ENCODE data around the gene MAT2B. TPM values are rescaled to one million over a fixed set of nuclear protein-coding genes. Genes with fewer than 3 reads are reported as not detected.

The MAT2B gene
- total and polyA plus RNA-seq, 9 of the 15 experiments (the other 6 are each of a cell fraction or from before 2014, with no cell fraction given) = 32.0 to 57.7 (median 43.6) TPM

DNA sequence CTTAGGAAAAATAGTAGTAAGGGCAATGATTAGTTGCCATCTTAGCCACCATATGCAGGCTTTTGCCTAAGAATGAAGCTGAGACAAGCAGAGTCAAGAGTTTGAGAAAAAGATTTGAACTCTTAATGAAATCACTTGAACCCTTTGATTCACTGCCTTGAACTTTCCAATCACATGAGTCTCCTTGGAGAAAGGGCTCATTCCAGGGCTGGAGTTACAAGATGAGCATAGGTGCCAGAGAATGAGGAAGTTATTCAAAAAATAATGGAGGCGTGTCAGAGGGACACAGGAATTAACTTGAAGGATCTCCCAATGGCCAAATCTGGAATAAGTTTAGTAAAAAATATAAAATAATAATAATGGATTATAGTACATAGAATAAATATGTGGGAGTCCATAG is 35.3 kb downstream of the MAT2B start:
- no TSS peak for BruUV-seq (replicated peaks)
- FAIRE-seq (no peak), DNase-seq (ENCODE audit: extremely low read depth in 1 of 4, low spot score in 3 of 4) (no peak), ATAC-seq (no peak)
- Histone ChIP-seq H2AFZ (ENCODE audit: low read depth, low read length) (no peak overlapping the region), H3K27ac (ENCODE audit: extremely low read depth, low read depth, low read length) (no peak overlapping the region), H3K36me3 (ENCODE audit: control insufficient read depth, insufficient read depth, low read length) (no peaks in the 10 kb centered on the region), H3K79me2 (ENCODE audit: control insufficient read depth, insufficient read depth, low read length) (no peaks in the 10 kb centered on the region), H3K9me1 (ENCODE audit: control insufficient read depth, insufficient read depth, low read length) (no peaks in the 10 kb centered on the region), H4K20me1 (replicated peaks; ENCODE audit: control insufficient read depth, insufficient read depth, low read length) (no peaks in the 10 kb centered on the region), H3K4me2 (ENCODE audit: insufficient read depth, low read length) (no peak overlapping the region), H3K4me3 (no peak overlapping the region), H3K9me3 (replicated peaks; ENCODE audit: control insufficient read depth, insufficient read depth, low read depth, low read length) (no peaks in the 10 kb centered on the region), H3K4me1 (replicated peaks in 1 of 2; ENCODE audit: control insufficient read depth in 2 of 2, insufficient read depth in 2 of 2, low read length in 2 of 2) (no peaks in the 10 kb centered on the region), H3K27me3 (ENCODE audit: control insufficient read depth in 2 of 2, insufficient read depth in 2 of 2, low read length in 2 of 2) (no peaks in the 10 kb centered on the region; a peak in 1 of 5 replicates), H3K9ac (ENCODE audit: insufficient read depth in 1 of 2, low read depth in 2 of 2, low read length in 2 of 2) (no peak overlapping the region)
- CTCF ChIA-PET (ENCODE audit: low intra/inter-chr PET ratio) = no interaction called here
- POLR2A ChIA-PET = no interaction called here
- 0% methylated on average over 1 of the region's 1 CpG for WGBS (ENCODE audit: insufficient coverage, low coverage, missing lambda C conversion rate)
- in situ Hi-C loops (cut with MboI) = no loop called here
- intact Hi-C loops (cut with micrococcal nuclease) = no loop called here
- no peak for TF ChIP-seq CHD2 (IDR thresholded peaks at IDR 0.05; ENCODE audit: low read depth, low read length)
- TF ChIP-seq GATA2 (CRISPR knock-in tag; IDR thresholded peaks at IDR 0.05) = no peak
- TF ChIP-seq POU5F1 (IDR thresholded peaks at IDR 0.05; ENCODE audit: borderline replicate concordance, low read depth, low read length, partially characterized antibody) = no peak
- TF ChIP-seq SIN3B (IDR thresholded peaks at IDR 0.05; ENCODE audit: low read depth) = no peak
- no peak for TF ChIP-seq SIX5 (IDR thresholded peaks at IDR 0.05; ENCODE audit: borderline replicate concordance in 1 of 2, insufficient read depth in 1 of 2, low read depth in 1 of 2, low read length in 2 of 2)
- TF ChIP-seq, protein P1, sequence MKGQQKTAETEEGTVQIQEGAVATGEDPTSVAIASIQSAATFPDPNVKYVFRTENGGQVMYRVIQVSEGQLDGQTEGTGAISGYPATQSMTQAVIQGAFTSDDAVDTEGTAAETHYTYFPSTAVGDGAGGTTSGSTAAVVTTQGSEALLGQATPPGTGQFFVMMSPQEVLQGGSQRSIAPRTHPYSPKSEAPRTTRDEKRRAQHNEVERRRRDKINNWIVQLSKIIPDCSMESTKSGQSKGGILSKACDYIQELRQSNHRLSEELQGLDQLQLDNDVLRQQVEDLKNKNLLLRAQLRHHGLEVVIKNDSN (CRISPR knock-in tag; IDR thresholded peaks at IDR 0.05) = no peak
- TF ChIP-seq NONO (IDR thresholded peaks at IDR 0.05; ENCODE audit: low read depth in 2 of 2, low read length in 1 of 2) = no peak
- TF ChIP-seq, protein P2, sequence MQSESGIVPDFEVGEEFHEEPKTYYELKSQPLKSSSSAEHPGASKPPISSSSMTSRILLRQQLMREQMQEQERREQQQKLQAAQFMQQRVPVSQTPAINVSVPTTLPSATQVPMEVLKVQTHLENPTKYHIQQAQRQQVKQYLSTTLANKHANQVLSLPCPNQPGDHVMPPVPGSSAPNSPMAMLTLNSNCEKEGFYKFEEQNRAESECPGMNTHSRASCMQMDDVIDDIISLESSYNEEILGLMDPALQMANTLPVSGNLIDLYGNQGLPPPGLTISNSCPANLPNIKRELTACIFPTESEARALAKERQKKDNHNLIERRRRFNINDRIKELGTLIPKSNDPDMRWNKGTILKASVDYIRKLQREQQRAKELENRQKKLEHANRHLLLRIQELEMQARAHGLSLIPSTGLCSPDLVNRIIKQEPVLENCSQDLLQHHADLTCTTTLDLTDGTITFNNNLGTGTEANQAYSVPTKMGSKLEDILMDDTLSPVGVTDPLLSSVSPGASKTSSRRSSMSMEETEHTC (IDR thresholded peaks at IDR 0.05) = no peak
- TF ChIP-seq, protein P3, sequence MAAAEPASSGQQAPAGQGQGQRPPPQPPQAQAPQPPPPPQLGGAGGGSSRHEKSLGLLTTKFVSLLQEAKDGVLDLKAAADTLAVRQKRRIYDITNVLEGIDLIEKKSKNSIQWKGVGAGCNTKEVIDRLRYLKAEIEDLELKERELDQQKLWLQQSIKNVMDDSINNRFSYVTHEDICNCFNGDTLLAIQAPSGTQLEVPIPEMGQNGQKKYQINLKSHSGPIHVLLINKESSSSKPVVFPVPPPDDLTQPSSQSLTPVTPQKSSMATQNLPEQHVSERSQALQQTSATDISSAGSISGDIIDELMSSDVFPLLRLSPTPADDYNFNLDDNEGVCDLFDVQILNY (CRISPR knock-in tag; IDR thresholded peaks at IDR 0.05) = no peak
- no peak for TF ChIP-seq MCM2 (IDR thresholded peaks at IDR 0.05; ENCODE audit: low read depth)
- no peak for TF ChIP-seq CSDE1 (IDR thresholded peaks at IDR 0.05)
- TF ChIP-seq, protein P4, sequence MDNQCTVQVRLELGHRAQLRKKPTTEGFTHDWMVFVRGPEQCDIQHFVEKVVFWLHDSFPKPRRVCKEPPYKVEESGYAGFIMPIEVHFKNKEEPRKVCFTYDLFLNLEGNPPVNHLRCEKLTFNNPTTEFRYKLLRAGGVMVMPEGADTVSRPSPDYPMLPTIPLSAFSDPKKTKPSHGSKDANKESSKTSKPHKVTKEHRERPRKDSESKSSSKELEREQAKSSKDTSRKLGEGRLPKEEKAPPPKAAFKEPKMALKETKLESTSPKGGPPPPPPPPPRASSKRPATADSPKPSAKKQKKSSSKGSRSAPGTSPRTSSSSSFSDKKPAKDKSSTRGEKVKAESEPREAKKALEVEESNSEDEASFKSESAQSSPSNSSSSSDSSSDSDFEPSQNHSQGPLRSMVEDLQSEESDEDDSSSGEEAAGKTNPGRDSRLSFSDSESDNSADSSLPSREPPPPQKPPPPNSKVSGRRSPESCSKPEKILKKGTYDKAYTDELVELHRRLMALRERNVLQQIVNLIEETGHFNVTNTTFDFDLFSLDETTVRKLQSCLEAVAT (IDR thresholded peaks at IDR 0.05) = no peak
- TF ChIP-seq RCOR1 (IDR thresholded peaks at IDR 0.05; ENCODE audit: borderline replicate concordance in 1 of 2, low read depth in 2 of 2, low read length in 2 of 2) = no peak
- TF ChIP-seq, protein P5, sequence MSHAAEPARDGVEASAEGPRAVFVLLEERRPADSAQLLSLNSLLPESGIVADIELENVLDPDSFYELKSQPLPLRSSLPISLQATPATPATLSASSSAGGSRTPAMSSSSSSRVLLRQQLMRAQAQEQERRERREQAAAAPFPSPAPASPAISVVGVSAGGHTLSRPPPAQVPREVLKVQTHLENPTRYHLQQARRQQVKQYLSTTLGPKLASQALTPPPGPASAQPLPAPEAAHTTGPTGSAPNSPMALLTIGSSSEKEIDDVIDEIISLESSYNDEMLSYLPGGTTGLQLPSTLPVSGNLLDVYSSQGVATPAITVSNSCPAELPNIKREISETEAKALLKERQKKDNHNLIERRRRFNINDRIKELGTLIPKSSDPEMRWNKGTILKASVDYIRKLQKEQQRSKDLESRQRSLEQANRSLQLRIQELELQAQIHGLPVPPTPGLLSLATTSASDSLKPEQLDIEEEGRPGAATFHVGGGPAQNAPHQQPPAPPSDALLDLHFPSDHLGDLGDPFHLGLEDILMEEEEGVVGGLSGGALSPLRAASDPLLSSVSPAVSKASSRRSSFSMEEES (CRISPR knock-in tag; IDR thresholded peaks at IDR 0.05) = no peak
- TF ChIP-seq ETV5 (CRISPR knock-in tag; IDR thresholded peaks at IDR 0.05; ENCODE audit: low read depth) = no peak
- TF ChIP-seq, protein P6, sequence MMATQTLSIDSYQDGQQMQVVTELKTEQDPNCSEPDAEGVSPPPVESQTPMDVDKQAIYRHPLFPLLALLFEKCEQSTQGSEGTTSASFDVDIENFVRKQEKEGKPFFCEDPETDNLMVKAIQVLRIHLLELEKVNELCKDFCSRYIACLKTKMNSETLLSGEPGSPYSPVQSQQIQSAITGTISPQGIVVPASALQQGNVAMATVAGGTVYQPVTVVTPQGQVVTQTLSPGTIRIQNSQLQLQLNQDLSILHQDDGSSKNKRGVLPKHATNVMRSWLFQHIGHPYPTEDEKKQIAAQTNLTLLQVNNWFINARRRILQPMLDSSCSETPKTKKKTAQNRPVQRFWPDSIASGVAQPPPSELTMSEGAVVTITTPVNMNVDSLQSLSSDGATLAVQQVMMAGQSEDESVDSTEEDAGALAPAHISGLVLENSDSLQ (IDR thresholded peaks at IDR 0.05) = no peak

Measured in K562 (cell line).